Panc1 (cell line): ENCODE results near the gene SLC35F5. TPM values are rescaled to one million over a fixed set of nuclear protein-coding genes. Genes with fewer than 3 reads are reported as not detected.

Experiments
- ATAC-seq: fragments of 200-7000 bp; cut with Tn5 transposase; 2 replicates; pipeline ENCODE4 v1.9.1; 2020; ENCODE audit warnings: mild to moderate bottlenecking, moderate library complexity
- BruUV-seq: library from RNA; stranded (reverse); fragments of 400-500 nt; replicated peaks from 2 replicates; lab custom pipeline; 2021; lab: Mats Ljungman, UMichigan
- CTCF ChIA-PET: fragments of 300-600 bp; sonication (Branson Sonifier 250); formaldehyde crosslinking; loops from one replicate; lab custom pipeline; 2022; ENCODE audit warnings: antibody characterized with exemption; lab: Charles Lee
- POLR2A ChIA-PET: fragments of 300-600 bp; sonication (Branson Sonifier 250); formaldehyde crosslinking; loops from one replicate; lab custom pipeline; 2022; ENCODE audit warnings: antibody characterized with exemption; lab: Charles Lee
- DNase-seq: peaks from one replicate; pipeline ENCODE4 v3.0.0-alpha.2; 2010; ENCODE audit warnings: low read depth, low spot score
- H3K27ac ChIP-seq: 2 replicates; pipeline ENCODE4 v1.5.1; 2011; ENCODE audit warnings: mild to moderate bottlenecking, low read length, inconsistent platforms
- H3K27me3 ChIP-seq: fragments of 200-500 bp; sonication (Bioruptor generic); 2 replicates; pipeline ENCODE4 v1.6.0; 2014; ENCODE audit warnings: low read length, inconsistent platforms; ENCODE audit not compliant: control insufficient read depth, insufficient read depth
- H3K36me3 ChIP-seq: fragments of 200-500 bp; sonication (Bioruptor generic); 2 replicates; pipeline ENCODE4 v1.5.1; 2014; ENCODE audit warnings: inconsistent platforms, mild to moderate bottlenecking, low read length, moderate library complexity; ENCODE audit not compliant: control insufficient read depth, insufficient read depth
- H3K4me1 ChIP-seq: 2 replicates; pipeline ENCODE4 v1.5.1; 2011; ENCODE audit warnings: inconsistent platforms, mild to moderate bottlenecking, low read length, moderate library complexity; ENCODE audit not compliant: control insufficient read depth, insufficient read depth
- H3K4me3 ChIP-seq, 2 experiments: 2 replicates each; pipeline ENCODE4 v1.5.1; 2011 to 2012; ENCODE audit warnings: low read depth in 2 of 2, low read length in 2 of 2, mild to moderate bottlenecking in 2 of 2, inconsistent platforms in 1 of 2, moderate library complexity in 1 of 2
- H3K9me3 ChIP-seq: fragments of 200-500 bp; sonication (Bioruptor generic); 2 replicates; pipeline ENCODE4 v1.5.1; 2014; ENCODE audit warnings: low read depth, mild to moderate bottlenecking, inconsistent platforms, low read length, moderate library complexity; ENCODE audit not compliant: control insufficient read depth, insufficient read depth
- REST ChIP-seq, 2 experiments: IDR thresholded peaks; 2 replicates each; pipeline ENCODE4 v1.6.1; 2011 to 2012; ENCODE audit warnings: low read depth in 2 of 2, control low read depth in 1 of 2, low read length in 1 of 2, mild to moderate bottlenecking in 1 of 2, moderate library complexity in 1 of 2; ENCODE audit not compliant: insufficient read depth in 1 of 2
- SIN3A ChIP-seq: IDR thresholded peaks from 2 replicates; pipeline ENCODE4 v1.6.1; 2012; ENCODE audit warnings: low read depth, mild to moderate bottlenecking, low read length, moderate library complexity, borderline replicate concordance; ENCODE audit not compliant: insufficient read depth
- TCF7L2 ChIP-seq: IDR thresholded peaks from 2 replicates; pipeline ENCODE4 v1.6.1; 2011; ENCODE audit warnings: mild to moderate bottlenecking, low read depth, low read length, inconsistent platforms
- in situ Hi-C: cut with HindIII; loops from 2 replicates; pipeline ENCODE4 v1.10.0; 2016; ENCODE audit warnings: low sequenced_read_pairs, low pct_unique_long_range_greater_than_20kb
- intact Hi-C: fragments of 100-400 bp; cut with micrococcal nuclease; formaldehyde crosslinking; loops from one replicate; pipeline ENCODE4 v1.10.0; 2022; ENCODE audit not compliant: unreplicated experiment
- total RNA-seq: library from RNA; stranded (reverse); gene quantifications from one replicate; pipeline ENCODE4 v1.2.1, GENCODE V29; 2021; ENCODE audit not compliant: unreplicated experiment
- TF ChIP-seq, protein P1 (sequence below): fragments of 450-650 bp; IDR thresholded peaks from 2 replicates; pipeline ENCODE4 v1.5.1; 2017; ENCODE audit warnings: mild to moderate bottlenecking

The SLC35F5 gene
- total RNA-seq, 1 experiment from 2014 or later = 89.8 TPM

DNA sequence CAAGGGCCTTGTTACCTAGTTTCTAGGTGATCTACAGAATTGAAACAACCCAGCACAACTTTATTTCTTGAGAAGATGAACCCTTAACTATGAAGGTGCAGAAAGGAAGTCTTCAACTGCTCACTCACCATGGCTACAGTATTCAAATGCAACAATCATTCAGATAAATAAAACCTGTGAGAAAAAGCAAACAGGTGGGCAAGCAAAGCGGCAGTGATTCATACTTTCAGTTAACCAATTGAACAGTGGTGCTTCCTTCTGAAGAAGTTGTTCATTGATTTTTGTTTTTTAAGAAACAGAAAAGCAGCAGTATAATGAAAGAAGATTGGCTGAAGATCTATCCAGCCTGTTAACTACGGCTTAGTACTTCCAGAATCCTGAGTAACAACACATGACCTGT, 43.5 kb downstream of the SLC35F5 start:
- Histone ChIP-seq H3K27ac (peak overlapping the region; percentile 69; the same call in 1 of the 2 replicates), H3K4me3 (no peak overlapping the region), H3K27me3 (no peaks in the 10 kb centered on the region), H3K4me1 (peaks cover 12% of the 10 kb centered on the region; the same call in 1 of the 2 replicates), H3K36me3 (peaks cover 15% of the 10 kb centered on the region), H3K9me3 (no peaks in the 10 kb centered on the region)
- no TSS peak for BruUV-seq
- TF ChIP-seq SIN3A (no peak), REST (IDR thresholded peaks at IDR 0.05; ENCODE audit: insufficient read depth in 1 of 2, low read depth in 2 of 2, low read length in 1 of 2) (no peak)
- TF ChIP-seq, protein P1, sequence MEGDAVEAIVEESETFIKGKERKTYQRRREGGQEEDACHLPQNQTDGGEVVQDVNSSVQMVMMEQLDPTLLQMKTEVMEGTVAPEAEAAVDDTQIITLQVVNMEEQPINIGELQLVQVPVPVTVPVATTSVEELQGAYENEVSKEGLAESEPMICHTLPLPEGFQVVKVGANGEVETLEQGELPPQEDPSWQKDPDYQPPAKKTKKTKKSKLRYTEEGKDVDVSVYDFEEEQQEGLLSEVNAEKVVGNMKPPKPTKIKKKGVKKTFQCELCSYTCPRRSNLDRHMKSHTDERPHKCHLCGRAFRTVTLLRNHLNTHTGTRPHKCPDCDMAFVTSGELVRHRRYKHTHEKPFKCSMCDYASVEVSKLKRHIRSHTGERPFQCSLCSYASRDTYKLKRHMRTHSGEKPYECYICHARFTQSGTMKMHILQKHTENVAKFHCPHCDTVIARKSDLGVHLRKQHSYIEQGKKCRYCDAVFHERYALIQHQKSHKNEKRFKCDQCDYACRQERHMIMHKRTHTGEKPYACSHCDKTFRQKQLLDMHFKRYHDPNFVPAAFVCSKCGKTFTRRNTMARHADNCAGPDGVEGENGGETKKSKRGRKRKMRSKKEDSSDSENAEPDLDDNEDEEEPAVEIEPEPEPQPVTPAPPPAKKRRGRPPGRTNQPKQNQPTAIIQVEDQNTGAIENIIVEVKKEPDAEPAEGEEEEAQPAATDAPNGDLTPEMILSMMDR = no peak
- POLR2A ChIA-PET = no interaction called here
- ATAC-seq (no peak), DNase-seq (no peak)
- CTCF ChIA-PET = no interaction called here
- intact Hi-C loops (no loop called here), in situ Hi-C loops (no loop called here)

DNA sequence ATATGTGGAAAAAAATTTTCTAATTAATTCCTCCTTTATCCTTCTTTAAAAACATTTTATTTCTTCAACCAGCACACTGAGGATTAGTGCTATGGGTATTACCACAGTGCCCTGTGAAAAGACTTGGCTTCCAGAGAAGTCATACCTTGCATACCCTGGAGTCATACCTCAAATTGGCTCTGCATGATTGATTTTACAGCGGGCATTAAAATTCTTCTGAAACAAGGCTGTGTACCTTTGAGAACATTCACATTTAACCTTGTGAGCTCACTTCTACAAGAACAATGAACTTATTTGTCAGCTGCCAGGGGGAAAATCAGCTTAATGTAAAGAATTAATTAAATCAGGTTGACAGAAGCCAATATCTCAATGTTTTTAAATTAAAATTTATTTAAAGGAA, 44.6 kb downstream of the SLC35F5 start:
- peaks cover 15% of the 10 kb centered on the region for H3K36me3 ChIP-seq
- no peak overlapping the region; the same call in 1 of the 2 replicates for H3K27ac ChIP-seq
- H3K9me3 ChIP-seq = no peaks in the 10 kb centered on the region
- DNase-seq (no peak), ATAC-seq (peak; percentile 73; the same call in 1 of the 2 replicates)
- H3K27me3 ChIP-seq = no peaks in the 10 kb centered on the region
- H3K4me1 ChIP-seq = peaks cover 15% of the 10 kb centered on the region; the same call in 1 of the 2 replicates
- TF ChIP-seq TCF7L2 = peak; percentile 48; the same call in 1 of the 2 replicates
- TF ChIP-seq, protein P1 = no peak
- ChIA-PET POLR2A (no interaction called here), CTCF (interaction anchor here (0.6 kb wide), 1 partner anchor 11 kb away, joined by 3 read pairs; no protein-coding TSS in a partner anchor)
- intact Hi-C loops = no loop called here
- in situ Hi-C loops = no loop called here
- no TSS peak for BruUV-seq
- H3K4me3 ChIP-seq = no peak overlapping the region
